HG03175 (cell line): ENCODE measurements around the gene EREG.

Source experiments
- ATAC-seq: cut with Tn5 transposase; IDR thresholded peaks from one replicate; pipeline ENCODE4 v1.9.1; 2021; ENCODE audit warnings: mild to moderate bottlenecking, moderate library complexity; ENCODE audit not compliant: unreplicated experiment

EREG gene

GRCh38 chr4:74364652-74365491 lies at the start of gene EREG:
TSS of gene EREG (plus strand) at chr4:74365145. CDS start at chr4:74365309, 164 bp downstream.
- ATAC-seq = peak; percentile 31

- no peak for ATAC-seq
These were observed 49.6 kb upstream of the EREG start for GRCh38 chr4:74315376-74315775.

- no peak for ATAC-seq
These were observed 48.5 kb upstream of the EREG start for GRCh38 chr4:74316397-74316796.

GRCh38 chr4:74317616-74318246 lies 47.2 kb upstream of the EREG start:
- no peak for ATAC-seq

- ATAC-seq = no peak
These were observed 46.7 kb upstream of the EREG start for GRCh38 chr4:74318276-74318675.

- no peak for ATAC-seq
These were observed 45.5 kb upstream of the EREG start for GRCh38 chr4:74319470-74319869.

- peak; percentile 84 for ATAC-seq
These were observed 44.3 kb upstream of the EREG start for GRCh38 chr4:74320559-74321118.

GRCh38 chr4:74322301-74322700 lies 42.6 kb upstream of the EREG start:
- no peak for ATAC-seq

- no peak for ATAC-seq
These were observed 41.3 kb upstream of the EREG start for GRCh38 chr4:74323663-74324062.

GRCh38 chr4:74324262-74324661 lies 40.7 kb upstream of the EREG start:
- ATAC-seq = no peak

- ATAC-seq = no peak
These were observed 39.1 kb upstream of the EREG start for GRCh38 chr4:74325886-74326285.

GRCh38 chr4:74327762-74328161 lies 37.2 kb upstream of the EREG start:
- ATAC-seq = no peak

- ATAC-seq = no peak
These were observed 36.4 kb upstream of the EREG start for GRCh38 chr4:74328501-74328900.

- ATAC-seq = no peak
These were observed 35.6 kb upstream of the EREG start for GRCh38 chr4:74329307-74329706.

GRCh38 chr4:74330295-74330750 lies 34.6 kb upstream of the EREG start:
- ATAC-seq = no peak

GRCh38 chr4:74331252-74331651 lies 33.7 kb upstream of the EREG start:
- no peak for ATAC-seq

GRCh38 chr4:74331944-74332343 lies 33.0 kb upstream of the EREG start:
- no peak for ATAC-seq

GRCh38 chr4:74334636-74335035 lies 30.3 kb upstream of the EREG start:
- ATAC-seq = no peak

- ATAC-seq = peak; percentile 94
These were observed 29.5 kb upstream of the EREG start for GRCh38 chr4:74335341-74336021.

- ATAC-seq = no peak
These were observed 26.1 kb upstream of the EREG start for GRCh38 chr4:74338792-74339333.

- ATAC-seq = no peak
These were observed 25.4 kb upstream of the EREG start for GRCh38 chr4:74339501-74339900.
